NK-92 (cell line): ENCODE data around the gene CTNNA1.

Source experiments
- DNase-seq: peaks from one replicate; lab custom pipeline; 2025; ENCODE audit not compliant: unreplicated experiment; lab: John Stamatoyannopoulos, UW

The CTNNA1 gene

GRCh38 chr5:138945421-138946240 lies 192.4 kb downstream of the CTNNA1 start:
- DNase-seq = no peak

- DNase-seq = no peak
These were observed 193.0 kb downstream of the CTNNA1 start for GRCh38 chr5:138946241-138946623.

- DNase-seq = no peak
These were observed 193.8 kb downstream of the CTNNA1 start for GRCh38 chr5:138946831-138947560.

- no peak for DNase-seq
These were observed 194.6 kb downstream of the CTNNA1 start for GRCh38 chr5:138947780-138948179.

- DNase-seq = no peak
These were observed 195.4 kb downstream of the CTNNA1 start for GRCh38 chr5:138948471-138949222.

- DNase-seq = no peak
These were observed 196.0 kb downstream of the CTNNA1 start for GRCh38 chr5:138949223-138949574.

GRCh38 chr5:138949988-138950387 lies 196.8 kb downstream of the CTNNA1 start:
- DNase-seq = no peak

GRCh38 chr5:138950421-138951031 lies 197.3 kb downstream of the CTNNA1 start:
- DNase-seq = no peak

GRCh38 chr5:138951091-138951985 lies 198.1 kb downstream of the CTNNA1 start:
- no peak for DNase-seq

- DNase-seq = no peak
These were observed 198.9 kb downstream of the CTNNA1 start for GRCh38 chr5:138951986-138952735.

GRCh38 chr5:138952962-138953361 lies 199.7 kb downstream of the CTNNA1 start:
- DNase-seq = no peak

GRCh38 chr5:138953387-138954256 lies 200.4 kb downstream of the CTNNA1 start:
- DNase-seq = no peak

GRCh38 chr5:138954257-138955012 lies 201.2 kb downstream of the CTNNA1 start:
- no peak for DNase-seq

- no peak for DNase-seq
These were observed 201.9 kb downstream of the CTNNA1 start for GRCh38 chr5:138955013-138955660.

GRCh38 chr5:138955671-138956295 lies 202.6 kb downstream of the CTNNA1 start:
- no peak for DNase-seq

- DNase-seq = no peak
These were observed 203.6 kb downstream of the CTNNA1 start for GRCh38 chr5:138956801-138957200.

GRCh38 chr5:138960145-138960692 lies 207.0 kb downstream of the CTNNA1 start:
- no peak for DNase-seq
